GM10248 (cell line): Measurements from ENCODE around the gene HCFC1.

Experiments used
- CTCF ChIA-PET: fragments of 300-600 bp; sonication (Branson Sonifier 250); formaldehyde crosslinking; extraction: SDS; loops from one replicate; lab custom pipeline; 2021; ENCODE audit warnings: antibody characterized with exemption; lab: Yijun Ruan, JAX
- POLR2A ChIA-PET: fragments of 350-650 bp; sonication (Branson Sonifier 250); formaldehyde crosslinking; extraction: SDS; loops from one replicate; lab custom pipeline; 2020; ENCODE audit warnings: antibody characterized with exemption; lab: Yijun Ruan, JAX
- DNase-seq: peaks from one replicate; pipeline ENCODE4 v3.0.0; 2012; ENCODE audit errors: extremely low spot score
- CTCF ChIP-seq: IDR thresholded peaks from 2 replicates; pipeline ENCODE4 v1.5.1; 2012; ENCODE audit warnings: mild to moderate bottlenecking, low read depth; ENCODE audit errors: extremely low read depth, missing control alignments, control extremely low read depth

The HCFC1 gene

GRCh38 chrX:153910446-153910845, 61.2 kb downstream of the HCFC1 start:
- POLR2A ChIA-PET = interaction anchor here (0.6 kb wide), 1 partner anchor 47 kb away, joined by 5 read pairs; no protein-coding TSS in a partner anchor
- DNase-seq = no peak
- TF ChIP-seq CTCF = no peak
- CTCF ChIA-PET = interaction anchor here (1.1 to 3.6 kb wide), 2 partner anchors 12 to 34 kb away, joined by 3 to 26 read pairs; partner anchors contain the start of gene RENBP

- ChIA-PET POLR2A (no interaction called here), CTCF (interaction anchor here (1.1 to 3.6 kb wide), 2 partner anchors 13 to 35 kb away, joined by 3 to 26 read pairs; partner anchors contain the start of gene RENBP)
- no peak for TF ChIP-seq CTCF
- no peak for DNase-seq
Measured at GRCh38 chrX:153909980-153910360, 61.6 kb downstream of the HCFC1 start.

GRCh38 chrX:153909024-153909979, 62.3 kb downstream of the HCFC1 start:
- CTCF ChIA-PET = interaction anchor here (1.1 to 3.6 kb wide), 3 partner anchors 13 to 38 kb away, joined by 3 to 26 read pairs (median 3); partner anchors contain the start of gene RENBP
- POLR2A ChIA-PET = no interaction called here
- DNase-seq = peak; percentile 50
- TF ChIP-seq CTCF = no peak

GRCh38 chrX:153908219-153908860, 63.3 kb downstream of the HCFC1 start:
- ChIA-PET POLR2A (no interaction called here), CTCF (interaction anchor here (1.2 to 3.6 kb wide), 3 partner anchors 14 to 39 kb away, joined by 3 to 26 read pairs (median 7); partner anchors contain the start of gene ARHGAP4)
- DNase-seq = no peak
- no peak for TF ChIP-seq CTCF

GRCh38 chrX:153907456-153907855, 64.2 kb downstream of the HCFC1 start:
- TF ChIP-seq CTCF = no peak
- POLR2A ChIA-PET = no interaction called here
- DNase-seq = no peak
- CTCF ChIA-PET = interaction anchor here (1.2 to 1.5 kb wide), 4 partner anchors 10 to 18 kb away, joined by 4 to 7 read pairs (median 4); partner anchors contain the start of gene ARHGAP4
